CD4-positive, alpha-beta memory T cell (primary cell): ENCODE results near the gene CCHCR1. TPM values are rescaled to one million over a fixed set of nuclear protein-coding genes. Genes with fewer than 3 reads are reported as not detected.

Source experiments
- CTCF ChIA-PET: fragments of 350-600 bp; sonication (Branson Sonifier 250); formaldehyde crosslinking; loops from one replicate; lab custom pipeline; 2021; ENCODE audit warnings: inconsistent platforms; ENCODE audit not compliant: partially characterized antibody; lab: Charles Lee
- POLR2A ChIA-PET: fragments of 350-600 bp; sonication (Branson Sonifier 250); formaldehyde crosslinking; loops from one replicate; lab custom pipeline; 2021; ENCODE audit not compliant: partially characterized antibody; lab: Charles Lee
- DNase-seq, 5 donors: peaks; one replicate each; pipeline versions ENCODE4 v3.0.0 to v3.0.0-alpha.2; 2020 to 2022; ENCODE audit warnings: mixed read lengths in 1 of 5
- H3K27ac ChIP-seq: one replicate; pipeline ENCODE4 v1.7.0; 2013; ENCODE audit warnings: low read depth, low read length
- H3K27me3 ChIP-seq: 2 replicates; pipeline ENCODE4 v1.7.0; 2013; ENCODE audit warnings: mild to moderate bottlenecking, low read length, moderate library complexity; ENCODE audit not compliant: insufficient read depth
- H3K36me3 ChIP-seq: 2 replicates; pipeline ENCODE4 v1.7.0; 2013; ENCODE audit warnings: mild to moderate bottlenecking, low read length, moderate library complexity; ENCODE audit not compliant: insufficient read depth
- H3K4me1 ChIP-seq: 2 replicates; pipeline ENCODE4 v1.7.0; 2013; ENCODE audit warnings: mild to moderate bottlenecking, low read length, moderate library complexity; ENCODE audit not compliant: insufficient read depth
- H3K4me3 ChIP-seq, 2 donors: one replicate each; pipeline ENCODE4 v1.7.0; 2013; ENCODE audit warnings: low read length in 2 of 2, mild to moderate bottlenecking in 1 of 2
- H3K9me3 ChIP-seq, 2 donors: one replicate each; pipeline ENCODE4 v1.7.0; 2013; ENCODE audit warnings: low read length in 2 of 2, control low read depth in 1 of 2; ENCODE audit not compliant: control insufficient read depth in 1 of 2
- H3K27ac Mint-ChIP-seq, 7 donors: one replicate each; pipeline ENCODE4 v1.8.0; 2020 to 2021; ENCODE audit warnings: mixed read lengths in 7 of 7, mild to moderate bottlenecking in 6 of 7, inconsistent platforms in 3 of 7, moderate library complexity in 3 of 7
- H3K27me3 Mint-ChIP-seq, 2 donors: one replicate each; pipeline ENCODE4 v1.8.0; 2020 to 2021; ENCODE audit warnings: mixed read lengths in 2 of 2
- H3K36me3 Mint-ChIP-seq, 2 donors: one replicate each; pipeline ENCODE4 v1.8.0; 2020 to 2021; ENCODE audit warnings: mixed read lengths in 2 of 2, inconsistent platforms in 1 of 2, mild to moderate bottlenecking in 1 of 2
- H3K4me1 Mint-ChIP-seq, 4 donors: one replicate each; pipeline ENCODE4 v1.8.0; 2020 to 2021; ENCODE audit warnings: mixed read lengths in 4 of 4, mild to moderate bottlenecking in 1 of 4
- H3K4me3 Mint-ChIP-seq, 8 donors: one replicate each; pipeline ENCODE4 v1.8.0; 2020 to 2021; ENCODE audit warnings: mixed read lengths in 8 of 8, mild to moderate bottlenecking in 7 of 8, moderate library complexity in 6 of 8, inconsistent platforms in 3 of 8
- H3K9me3 Mint-ChIP-seq, 8 donors: one replicate each; pipeline ENCODE4 v1.8.0; 2020 to 2021; ENCODE audit warnings: mixed read lengths in 8 of 8, mild to moderate bottlenecking in 5 of 8, inconsistent platforms in 3 of 8, moderate library complexity in 1 of 8
- intact Hi-C: fragments of 100-400 bp; cut with micrococcal nuclease; formaldehyde crosslinking; loops from one replicate; pipeline ENCODE4 v1.15.1; 2023
- polyA plus RNA-seq, 2 donors: library from polyadenylated mRNA; unstranded; fragments of 300-500 nt; fragmentation: Illumina TruSeq; gene quantifications; one replicate each; pipeline ENCODE4 v1.2.3, GENCODE V29; 2021
- total RNA-seq, 2 experiments: library from RNA; stranded (reverse); gene quantifications; one replicate each; pipeline ENCODE4 v1.2.3, GENCODE V29; 2021

Gene CCHCR1
- total and polyA plus RNA-seq, 4 experiments from 2014 or later = 3.4 to 30.5 (median 18.9) TPM

GRCh38 chr6:31142361-31142761, 15.2 kb downstream of the CCHCR1 start:
- Histone ChIP-seq H3K27me3 (no peaks in the 10 kb centered on the region), H3K4me3 (no peak overlapping the region), H3K4me1 (peaks cover 5% of the 10 kb centered on the region), H3K36me3 (no peaks in the 10 kb centered on the region), H3K27ac (no peak overlapping the region), H3K9me3 (no peaks in the 10 kb centered on the region)
- DNase-seq = no peak
- Mint-ChIP-seq H3K27me3 (peaks cover 0 to 2% of the 10 kb centered on the region in 2 donors), H3K36me3 (peaks cover 4 to 11% of the 10 kb centered on the region in 2 donors), H3K4me3 (no peak overlapping the region), H3K27ac (peak overlapping the region in 1 of 7 donors; percentile 55), H3K9me3 (no peaks in the 10 kb centered on the region), H3K4me1 (peaks cover 3 to 10% (median 4%) of the 10 kb centered on the region in 4 donors)
- intact Hi-C loops = no loop called here
- ChIA-PET POLR2A (interaction anchor here (1.6 kb wide), 1 partner anchor 17 kb away, joined by 4 read pairs; no protein-coding TSS in a partner anchor), CTCF (interaction anchor here (0.9 to 1.8 kb wide), 3 partner anchors 12 to 224 kb away, joined by 3 to 5 read pairs (median 4); no protein-coding TSS in a partner anchor)

- Mint-ChIP-seq H3K4me1 (peaks cover 3 to 11% (median 5%) of the 10 kb centered on the region in 4 donors), H3K27me3 (peaks cover 0 to 2% of the 10 kb centered on the region in 2 donors), H3K4me3 (no peak overlapping the region), H3K9me3 (no peaks in the 10 kb centered on the region), H3K36me3 (peaks cover 2 to 9% of the 10 kb centered on the region in 2 donors), H3K27ac (no peak overlapping the region)
- Histone ChIP-seq H3K36me3 (no peaks in the 10 kb centered on the region), H3K4me1 (peaks cover 5% of the 10 kb centered on the region), H3K27me3 (no peaks in the 10 kb centered on the region), H3K27ac (no peak overlapping the region), H3K9me3 (no peaks in the 10 kb centered on the region), H3K4me3 (no peak overlapping the region)
- CTCF ChIA-PET = interaction anchor here (1.5 kb wide), 1 partner anchor 14 kb away, joined by 3 read pairs; no protein-coding TSS in a partner anchor
- POLR2A ChIA-PET = interaction anchor here (1.6 kb wide), 1 partner anchor 18 kb away, joined by 4 read pairs; no protein-coding TSS in a partner anchor
- intact Hi-C loops = no loop called here
- no peak for DNase-seq
Measured at GRCh38 chr6:31140643-31141042, 17.0 kb downstream of the CCHCR1 start.

GRCh38 chr6:31139599-31139998, 18.0 kb downstream of the CCHCR1 start:
- H3K27ac ChIP-seq = no peak overlapping the region
- H3K9me3 Mint-ChIP-seq = no peaks in the 10 kb centered on the region

GRCh38 chr6:31138982-31139381, 18.6 kb downstream of the CCHCR1 start, which contains the start of gene PSORS1C2:
TSS of gene PSORS1C2 (minus strand) at chr6:31139066. CDS start at chr6:31139026, 40 bp downstream.
- no peaks in the 10 kb centered on the region for H3K9me3 Mint-ChIP-seq
- Histone ChIP-seq H3K4me1 (peaks cover 5% of the 10 kb centered on the region), H3K36me3 (no peaks in the 10 kb centered on the region), H3K4me3 (no peak within 1 kb of the TSS), H3K9me3 (no peaks in the 10 kb centered on the region), H3K27me3 (no peaks in the 10 kb centered on the region), H3K27ac (no peak within 1 kb of the TSS)
- H3K27ac Mint-ChIP-seq = peak within 1 kb of the TSS in 2 of 7 donors; percentile 32 to 63
- ChIA-PET CTCF (interaction anchor here (1.1 to 5.2 kb wide), 9 partner anchors 8 to 238 kb away, joined by 3 to 67 read pairs (median 10); no protein-coding TSS in a partner anchor), POLR2A (interaction anchor here (0.7 to 3.4 kb wide), 3 partner anchors 58 to 228 kb away, joined by 3 to 19 read pairs (median 13); no protein-coding TSS in a partner anchor)
- H3K4me1 Mint-ChIP-seq = peaks cover 3 to 11% (median 5%) of the 10 kb centered on the region in 4 donors
- intact Hi-C loops = loop anchor here (5.0 kb wide), 1 partner anchor 248 kb away; no protein-coding TSS in a partner anchor
- H3K27me3 Mint-ChIP-seq = peaks cover 0 to 2% of the 10 kb centered on the region in 2 donors
- H3K4me3 Mint-ChIP-seq = peak within 1 kb of the TSS in 4 of 8 donors; percentile 22 to 86 (median 56)
- H3K36me3 Mint-ChIP-seq = no peaks in the 10 kb centered on the region
- no peak for DNase-seq

More at GRCh38 chr6:31139599-31139998, 18.0 kb downstream of the CCHCR1 start:
- Mint-ChIP-seq H3K27ac (peak overlapping the region in 2 of 7 donors; percentile 32 to 63), H3K36me3 (peaks cover 0 to 5% of the 10 kb centered on the region in 2 donors), H3K27me3 (peaks cover 0 to 2% of the 10 kb centered on the region in 2 donors), H3K4me3 (no peak overlapping the region), H3K4me1 (peaks cover 3 to 11% (median 5%) of the 10 kb centered on the region in 4 donors)
- Histone ChIP-seq H3K4me3 (no peak overlapping the region), H3K9me3 (no peaks in the 10 kb centered on the region), H3K4me1 (peaks cover 5% of the 10 kb centered on the region), H3K36me3 (no peaks in the 10 kb centered on the region), H3K27me3 (no peaks in the 10 kb centered on the region)
- ChIA-PET POLR2A (interaction anchor here (3.2 to 3.4 kb wide), 2 partner anchors 58 to 227 kb away, joined by 13 to 19 read pairs; no protein-coding TSS in a partner anchor), CTCF (interaction anchor here (1.2 to 5.2 kb wide), 6 partner anchors 10 to 227 kb away, joined by 3 to 67 read pairs (median 8); no protein-coding TSS in a partner anchor)
- no peak for DNase-seq
- intact Hi-C loops = loop anchor here (5.0 kb wide), 1 partner anchor 248 kb away; no protein-coding TSS in a partner anchor

GRCh38 chr6:31135710-31136109, 21.9 kb downstream of the CCHCR1 start:
- H3K36me3 ChIP-seq = no peaks in the 10 kb centered on the region
- no peak overlapping the region for H3K4me3 ChIP-seq
- H3K27ac ChIP-seq = no peak overlapping the region
- Mint-ChIP-seq H3K4me3 (no peak overlapping the region), H3K9me3 (no peaks in the 10 kb centered on the region), H3K27me3 (peaks cover 0 to 2% of the 10 kb centered on the region in 2 donors), H3K4me1 (peaks cover 3 to 11% (median 5%) of the 10 kb centered on the region in 4 donors), H3K27ac (no peak overlapping the region), H3K36me3 (no peaks in the 10 kb centered on the region)
- peaks cover 5% of the 10 kb centered on the region for H3K4me1 ChIP-seq
- POLR2A ChIA-PET = no interaction called here
- intact Hi-C loops = loop anchor here (2.0 to 5.0 kb wide), 2 partner anchors 239 to 252 kb away; no protein-coding TSS in a partner anchor
- no peaks in the 10 kb centered on the region for H3K9me3 ChIP-seq
- no peaks in the 10 kb centered on the region for H3K27me3 ChIP-seq
- no peak for DNase-seq
- CTCF ChIA-PET = interaction anchor here (0.7 to 5.2 kb wide), 5 partner anchors 8 to 231 kb away, joined by 3 to 67 read pairs (median 5); no protein-coding TSS in a partner anchor

GRCh38 chr6:31132806-31133205, 24.8 kb downstream of the CCHCR1 start:
- no peak overlapping the region for H3K27ac Mint-ChIP-seq
- ChIA-PET CTCF (interaction anchor here (1.2 to 7.8 kb wide), 5 partner anchors 11 to 235 kb away, joined by 3 to 56 read pairs (median 16); no protein-coding TSS in a partner anchor), POLR2A (no interaction called here)
- no peak overlapping the region for H3K4me3 Mint-ChIP-seq
- intact Hi-C loops = no loop called here
- no peaks in the 10 kb centered on the region for H3K36me3 Mint-ChIP-seq
- peaks cover 6 to 12% (median 9%) of the 10 kb centered on the region in 4 donors for H3K4me1 Mint-ChIP-seq
- H3K9me3 ChIP-seq = no peaks in the 10 kb centered on the region
- no peak overlapping the region for H3K27ac ChIP-seq
- no peaks in the 10 kb centered on the region for H3K9me3 Mint-ChIP-seq
- DNase-seq = no peak
- no peak overlapping the region for H3K4me3 ChIP-seq
- no peaks in the 10 kb centered on the region for H3K36me3 ChIP-seq
- H3K27me3 ChIP-seq = no peaks in the 10 kb centered on the region
- peaks cover 3 to 7% of the 10 kb centered on the region in 2 donors for H3K27me3 Mint-ChIP-seq
- H3K4me1 ChIP-seq = peaks cover 7% of the 10 kb centered on the region

- H3K27ac Mint-ChIP-seq = no peak overlapping the region
- no peak overlapping the region for H3K4me3 Mint-ChIP-seq
- DNase-seq = no peak
- Histone ChIP-seq H3K36me3 (no peaks in the 10 kb centered on the region), H3K4me1 (peaks cover 3% of the 10 kb centered on the region), H3K9me3 (no peaks in the 10 kb centered on the region), H3K27ac (no peak overlapping the region), H3K27me3 (no peaks in the 10 kb centered on the region), H3K4me3 (no peak overlapping the region)
- ChIA-PET CTCF (interaction anchor here (1.6 to 7.8 kb wide), 7 partner anchors 15 to 236 kb away, joined by 5 to 56 read pairs (median 16); partner anchors contain the start of gene PSORS1C1), POLR2A (no interaction called here)
- H3K9me3 Mint-ChIP-seq = no peaks in the 10 kb centered on the region
- intact Hi-C loops = no loop called here
- peaks cover 3 to 6% of the 10 kb centered on the region in 2 donors for H3K27me3 Mint-ChIP-seq
- H3K36me3 Mint-ChIP-seq = no peaks in the 10 kb centered on the region
- peaks cover 2 to 8% (median 6%) of the 10 kb centered on the region in 4 donors for H3K4me1 Mint-ChIP-seq
Measured at GRCh38 chr6:31131595-31131994, 26.0 kb downstream of the CCHCR1 start.
